ENCODE data around the gene NR3C2.

GRCh38 chr4:148081267-148081666 is 360.9 kb downstream of the NR3C2 start:
- TF ChIP-seq REST (IDR thresholded peaks at IDR 0.05; ENCODE audit: low read depth): no peak
- no peak for TF ChIP-seq POLR2A (IDR thresholded peaks at IDR 0.05; ENCODE audit: borderline replicate concordance, extremely low read depth, insufficient read depth, insufficient read length)
- no peak for TF ChIP-seq EGR1 (IDR thresholded peaks at IDR 0.05; ENCODE audit: low read depth)
- TF ChIP-seq POLR2AphosphoS5 (IDR thresholded peaks at IDR 0.05; ENCODE audit: low read depth, low read length): no peak
